NCI-H187 (cell line): Measurements from ENCODE around the gene NKTR.

Experiments used
- DNase-seq, 2 experiments: peaks; one replicate each; lab custom pipeline; 2025; lab: John Stamatoyannopoulos, UW

Gene NKTR

DNA sequence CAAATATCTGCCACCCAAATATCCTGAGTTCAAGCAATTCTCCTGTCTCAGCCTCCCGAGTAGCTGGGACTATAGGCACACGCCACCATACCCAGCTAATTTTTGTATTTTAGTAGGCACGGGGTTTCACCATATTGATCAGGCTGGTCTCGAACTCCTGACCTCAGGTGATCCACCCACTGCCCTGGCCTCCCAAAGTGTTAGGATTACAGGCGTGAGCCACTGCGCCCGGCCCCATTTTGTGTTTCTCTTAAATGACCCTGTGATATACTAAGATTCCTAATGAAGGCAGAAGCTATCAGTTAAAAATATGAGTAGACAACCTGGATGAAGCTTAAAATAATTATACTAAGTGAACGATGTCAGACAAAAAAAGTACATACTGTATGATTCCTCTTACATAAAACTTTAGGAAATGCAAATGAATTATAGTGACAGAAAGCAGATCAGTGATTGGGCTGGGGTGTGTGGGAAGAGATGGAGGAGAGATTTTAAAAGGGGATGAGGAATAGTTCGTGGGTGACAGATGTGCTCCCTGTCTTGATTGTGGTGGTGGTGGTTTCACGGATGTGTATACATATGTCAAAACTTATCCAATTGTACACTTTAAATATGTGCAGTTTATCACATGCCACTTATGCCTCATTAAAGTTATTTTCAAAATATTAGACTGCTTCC is 81.0 kb downstream of the NKTR start:
- DNase-seq = no peak

DNA sequence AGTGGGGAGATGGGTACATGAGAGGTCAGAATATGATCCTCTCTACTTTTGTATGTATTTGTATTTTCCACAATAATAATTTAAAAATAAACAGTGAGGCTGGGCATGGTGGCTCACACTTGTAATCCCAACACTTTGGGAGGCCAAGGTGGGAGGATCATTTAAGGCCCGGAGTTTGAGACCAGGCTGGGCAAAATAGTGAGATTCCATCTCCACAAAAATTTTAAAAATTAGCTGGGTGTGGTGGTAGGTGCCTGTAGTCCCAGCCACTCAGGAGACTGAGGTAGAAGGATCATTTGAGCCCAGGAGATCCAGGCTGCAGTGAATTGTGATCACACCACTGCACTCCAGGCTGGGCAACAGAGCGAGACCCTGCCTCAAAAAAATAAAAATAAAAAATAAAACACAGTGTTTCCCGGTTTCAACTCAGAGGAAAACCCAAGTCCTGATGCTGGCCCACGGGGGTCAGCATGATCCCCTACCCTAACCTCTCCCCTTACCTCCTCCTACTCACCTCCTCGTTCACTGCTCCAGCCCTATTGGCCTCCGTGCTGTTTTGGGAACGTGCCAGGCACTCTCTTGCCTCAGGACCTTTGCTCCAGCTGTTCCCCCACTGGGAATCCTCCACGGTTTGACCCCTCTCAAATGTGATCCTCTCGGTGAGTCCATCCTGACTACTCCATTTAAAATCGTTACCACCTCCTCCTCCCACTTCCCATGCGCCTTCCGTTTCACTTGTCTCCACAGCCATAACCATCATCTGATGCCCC is 82.0 kb downstream of the NKTR start:
- DNase-seq = no peak

DNA sequence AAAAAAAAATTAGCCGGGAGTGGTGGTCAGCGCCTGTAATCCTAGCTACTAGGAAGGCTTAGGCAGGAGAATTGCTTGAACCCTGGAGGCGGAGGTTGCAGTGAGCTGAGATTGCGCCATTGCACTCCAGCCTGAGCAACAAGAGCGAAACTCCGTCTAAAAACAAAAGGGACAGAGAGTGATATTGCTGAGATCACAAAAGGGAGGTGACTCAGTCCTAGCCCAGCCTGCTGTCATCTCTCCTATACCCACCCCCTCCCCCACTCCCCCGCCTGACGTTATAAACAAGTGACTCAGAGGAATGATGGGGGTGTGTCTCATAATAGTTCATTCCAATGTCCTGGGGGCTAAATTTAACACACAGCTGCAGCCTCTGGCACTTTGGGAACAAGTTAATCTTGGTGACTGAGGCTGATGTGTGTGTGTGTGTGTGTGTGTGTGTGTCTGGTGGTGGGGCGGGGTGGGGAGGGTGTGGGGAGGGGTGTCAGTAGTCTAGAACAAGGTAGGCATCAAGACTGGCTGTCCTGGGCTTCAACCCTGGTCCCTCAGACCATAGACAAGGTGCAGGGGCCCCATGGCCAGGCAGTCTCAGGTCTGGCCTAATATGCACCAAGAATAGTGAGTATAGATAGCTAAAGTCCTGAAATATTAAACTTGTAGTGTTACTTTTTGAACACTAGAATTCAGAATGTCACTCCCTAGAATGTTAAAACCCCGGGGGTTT is 83.6 kb downstream of the NKTR start:
- DNase-seq = no peak

DNA sequence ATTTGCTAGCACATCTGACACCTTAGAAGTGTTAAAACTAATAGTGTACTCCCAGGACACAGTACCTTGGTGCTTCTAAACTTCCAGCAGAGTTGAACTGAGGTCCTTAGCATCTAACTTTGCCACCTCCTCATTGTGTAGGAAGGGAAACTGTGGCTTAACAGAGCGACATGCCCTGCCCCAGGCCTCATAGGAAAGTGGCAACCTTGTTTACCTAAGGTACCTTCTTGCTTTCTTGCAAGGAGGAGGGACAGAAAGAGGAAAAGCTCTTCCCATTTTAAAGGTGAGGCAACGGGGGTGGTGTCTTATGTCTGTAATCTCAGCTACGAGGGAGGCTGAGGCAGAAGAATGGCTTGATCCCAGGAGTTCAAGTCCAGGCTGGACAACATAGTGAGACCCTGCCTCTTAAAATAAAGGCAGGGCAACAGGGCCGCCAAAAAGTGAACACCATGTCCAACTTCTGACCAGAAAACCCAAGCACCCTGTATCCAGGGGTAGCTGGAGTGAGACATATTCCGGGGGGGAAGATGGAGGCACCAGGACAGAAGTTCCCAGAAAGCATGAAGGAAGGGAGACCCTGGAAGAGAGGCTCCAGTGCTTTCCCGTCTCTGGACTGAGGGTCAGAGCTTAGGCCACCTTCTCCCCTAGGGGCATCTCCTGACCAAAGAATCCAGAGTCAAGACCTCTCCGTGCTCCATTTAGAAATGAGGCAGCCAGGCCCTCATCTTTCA is 84.3 kb downstream of the NKTR start:
- DNase-seq = no peak

DNA sequence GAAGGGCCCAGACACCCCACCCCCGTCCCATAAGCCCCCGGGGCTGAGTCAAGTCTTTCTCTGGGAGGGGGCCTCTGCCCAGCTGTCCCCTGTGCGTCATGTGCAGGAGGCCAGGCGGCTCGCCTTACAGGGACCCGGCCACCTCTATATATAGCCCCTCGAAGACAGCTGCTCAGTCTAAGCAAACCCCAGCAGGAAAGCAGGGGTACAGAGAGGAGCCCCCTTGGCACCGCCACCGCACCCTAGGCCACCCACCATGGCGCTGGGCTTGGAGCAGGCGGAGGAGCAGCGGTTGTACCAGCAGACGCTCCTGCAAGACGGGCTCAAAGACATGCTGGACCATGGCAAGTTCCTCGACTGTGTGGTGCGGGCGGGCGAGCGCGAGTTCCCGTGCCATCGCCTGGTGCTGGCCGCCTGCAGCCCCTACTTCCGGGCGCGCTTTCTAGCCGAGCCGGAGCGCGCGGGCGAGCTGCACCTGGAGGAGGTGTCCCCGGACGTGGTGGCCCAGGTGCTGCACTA is 84.9 kb downstream of the NKTR start, which contains the start of gene KLHL40:
TSS of gene KLHL40 (plus strand) at position 175 of the 519 bp plus-strand sequence. CDS start at position 257, 82 bp downstream.
- no peak for DNase-seq

DNA sequence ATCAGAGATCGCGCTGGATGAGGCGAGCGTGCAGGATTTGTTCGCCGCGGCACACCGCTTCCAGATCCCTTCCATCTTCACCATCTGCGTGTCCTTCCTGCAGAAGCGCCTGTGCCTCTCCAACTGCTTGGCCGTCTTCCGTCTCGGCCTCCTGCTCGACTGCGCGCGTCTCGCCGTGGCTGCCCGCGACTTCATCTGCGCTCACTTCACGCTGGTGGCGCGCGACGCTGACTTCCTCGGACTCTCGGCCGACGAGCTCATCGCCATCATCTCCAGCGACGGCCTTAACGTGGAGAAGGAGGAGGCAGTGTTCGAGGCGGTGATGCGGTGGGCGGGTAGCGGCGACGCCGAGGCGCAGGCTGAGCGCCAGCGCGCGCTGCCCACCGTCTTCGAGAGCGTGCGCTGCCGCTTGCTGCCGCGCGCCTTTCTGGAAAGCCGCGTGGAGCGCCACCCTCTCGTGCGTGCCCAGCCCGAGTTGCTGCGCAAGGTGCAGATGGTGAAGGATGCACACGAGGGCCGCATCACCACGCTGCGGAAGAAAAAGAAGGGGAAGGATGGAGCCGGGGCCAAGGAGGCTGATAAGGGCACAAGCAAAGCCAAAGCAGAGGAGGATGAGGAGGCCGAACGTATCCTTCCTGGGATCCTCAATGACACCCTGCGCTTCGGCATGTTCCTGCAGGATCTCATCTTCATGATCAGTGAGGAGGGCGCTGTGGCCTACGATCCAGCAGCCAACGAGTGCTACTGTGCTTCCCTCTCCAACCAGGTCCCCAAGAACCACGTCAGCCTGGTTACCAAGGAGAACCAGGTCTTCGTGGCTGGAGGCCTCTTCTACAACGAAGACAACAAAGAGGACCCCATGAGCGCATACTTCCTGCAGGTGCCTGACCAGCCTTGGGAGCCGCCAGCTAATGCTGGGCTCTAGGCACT is 85.7 kb downstream of the NKTR start:
- no peak for DNase-seq

DNA sequence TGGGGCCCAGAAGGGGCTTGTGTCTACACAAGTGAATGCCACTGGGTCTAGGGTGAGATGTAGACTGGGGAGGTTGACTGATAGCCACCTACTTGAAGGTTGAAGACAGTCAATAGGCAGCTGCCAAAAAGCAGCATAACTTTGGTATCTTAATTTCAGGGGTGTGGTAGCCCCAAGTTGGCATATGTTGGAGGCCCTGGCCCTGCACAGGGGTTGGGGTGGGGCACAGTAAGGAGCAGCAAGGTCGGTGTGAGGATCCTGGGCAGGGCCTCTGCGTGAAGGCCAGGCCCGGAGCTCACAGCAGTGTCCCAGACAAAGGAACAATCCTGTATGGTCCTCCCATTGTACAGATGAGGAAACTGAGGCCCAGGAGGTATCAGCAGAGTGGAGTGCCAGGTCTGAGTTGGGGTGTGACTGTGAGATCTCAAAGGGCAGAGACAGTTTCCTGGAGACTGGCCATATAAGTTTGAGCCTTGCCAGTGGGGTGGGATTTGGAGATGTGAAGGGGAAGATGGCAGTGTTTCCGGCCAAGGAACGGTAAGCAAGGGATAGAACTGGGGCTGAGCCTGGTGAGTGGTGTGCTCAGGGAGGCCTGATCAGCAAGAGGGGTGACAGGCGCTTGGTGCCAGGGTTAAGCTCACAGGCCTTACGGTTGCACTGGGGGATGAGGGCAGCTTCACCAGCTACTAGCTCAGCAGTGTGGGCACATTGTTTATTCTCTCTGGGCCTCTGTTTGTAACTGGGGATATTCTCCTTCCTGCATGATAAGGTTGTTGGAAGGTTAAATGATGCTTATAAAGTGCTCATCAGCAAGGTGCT is 86.6 kb downstream of the NKTR start:
- no peak for DNase-seq

DNA sequence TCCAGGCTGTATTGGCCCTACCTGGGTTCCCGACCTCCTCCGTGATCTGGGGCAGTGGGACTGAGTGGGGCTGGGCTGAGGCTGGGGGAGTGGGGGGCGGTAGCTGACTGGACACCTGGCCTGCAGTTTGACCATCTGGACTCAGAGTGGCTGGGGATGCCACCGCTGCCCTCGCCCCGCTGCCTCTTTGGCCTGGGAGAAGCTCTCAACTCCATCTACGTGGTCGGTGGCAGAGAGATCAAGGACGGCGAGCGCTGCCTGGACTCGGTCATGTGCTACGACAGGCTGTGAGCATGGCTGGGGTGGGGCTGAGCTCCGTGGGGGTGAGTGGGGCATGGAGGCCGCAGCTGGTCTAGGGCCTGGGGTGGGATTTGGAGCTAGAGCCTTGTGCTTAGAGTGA is 87.5 kb downstream of the NKTR start:
- DNase-seq = no peak

DNA sequence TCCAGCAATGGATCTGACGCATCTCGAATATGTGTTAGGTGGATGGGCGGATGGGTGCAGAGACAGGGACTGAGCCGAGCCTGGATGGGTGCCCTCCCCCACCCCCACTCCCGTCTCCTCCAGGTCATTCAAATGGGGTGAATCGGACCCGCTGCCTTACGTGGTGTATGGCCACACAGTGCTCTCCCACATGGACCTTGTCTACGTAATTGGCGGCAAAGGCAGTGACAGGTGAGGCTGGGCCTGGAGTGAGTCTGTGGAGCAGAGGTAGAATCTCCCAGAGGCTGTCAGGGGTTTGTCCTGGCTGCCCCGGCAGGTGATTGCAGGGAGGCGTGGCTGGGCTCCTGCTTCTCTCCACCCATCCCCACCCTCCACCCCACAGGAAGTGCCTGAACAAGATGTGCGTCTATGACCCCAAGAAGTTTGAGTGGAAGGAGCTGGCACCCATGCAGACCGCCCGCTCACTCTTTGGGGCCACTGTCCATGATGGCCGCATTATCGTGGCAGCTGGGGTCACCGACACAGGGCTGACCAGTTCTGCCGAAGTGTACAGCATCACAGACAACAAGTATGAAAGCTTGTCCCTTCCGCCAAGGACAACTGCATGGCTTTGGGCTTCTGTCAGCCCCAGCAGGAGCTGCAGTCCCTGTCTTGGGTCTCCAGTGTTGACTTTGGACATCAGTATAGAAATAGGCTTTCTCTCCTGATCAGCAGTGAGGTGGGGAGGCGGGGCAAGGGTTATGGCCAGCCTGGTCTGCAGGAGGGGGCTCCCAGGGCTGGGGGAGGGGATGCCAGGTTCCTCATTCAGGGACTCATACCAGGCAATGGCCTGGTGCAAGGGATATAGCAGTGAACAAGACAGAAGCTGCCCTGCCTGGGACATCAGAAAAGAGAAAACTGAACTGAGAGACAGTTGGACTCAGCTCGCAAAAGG is 88.3 kb downstream of the NKTR start:
- no peak for DNase-seq

DNA sequence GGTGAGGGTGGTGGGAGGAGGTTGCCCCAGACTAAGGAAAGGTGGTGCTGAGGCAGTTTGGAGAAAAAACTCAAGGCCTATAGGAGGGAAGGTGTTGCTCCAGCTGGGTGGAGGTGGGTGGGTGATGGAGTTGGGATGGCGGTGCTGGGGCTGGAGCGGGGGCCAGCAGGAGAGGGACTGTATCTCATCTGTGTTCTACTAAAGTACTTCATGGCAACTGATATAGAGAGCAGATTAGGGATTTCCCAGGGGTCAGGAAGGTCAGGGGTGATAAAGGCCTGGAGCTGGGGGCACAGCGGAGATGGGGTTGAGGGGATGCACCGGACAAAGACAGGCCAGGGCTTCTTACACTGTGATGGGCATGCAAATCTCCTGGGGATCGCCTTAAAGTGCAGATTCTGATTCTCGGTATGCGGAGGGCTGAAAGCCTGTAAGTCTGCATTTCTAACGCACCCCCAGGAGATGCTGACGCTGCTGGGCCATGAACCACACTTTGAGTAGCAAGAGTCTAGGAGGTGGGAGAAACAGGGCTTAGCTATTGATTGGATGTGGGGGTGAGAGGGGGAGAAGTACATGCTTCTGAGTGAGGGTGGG is 89.0 kb downstream of the NKTR start:
- DNase-seq = no peak

DNA sequence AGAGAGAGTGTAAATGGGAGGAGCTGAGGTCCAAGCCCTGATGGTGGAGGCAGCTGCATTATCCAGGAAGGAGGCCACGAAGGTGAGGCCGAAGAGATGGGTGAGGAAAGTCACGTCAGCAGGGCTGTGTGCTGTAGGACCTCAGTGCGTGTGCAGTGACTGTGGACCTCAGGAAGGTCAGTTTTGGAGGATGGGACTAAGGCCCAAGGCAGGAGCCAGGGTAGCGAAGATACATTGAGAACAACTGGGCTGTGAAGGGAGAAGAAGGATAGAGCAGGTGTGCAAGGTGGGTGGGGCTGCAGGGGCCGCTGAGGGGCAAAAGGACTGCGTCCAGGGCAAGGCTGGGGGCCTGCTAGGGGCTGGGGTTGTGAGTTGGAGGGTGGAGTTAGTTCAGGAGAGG is 89.7 kb downstream of the NKTR start:
- no peak for DNase-seq

DNA sequence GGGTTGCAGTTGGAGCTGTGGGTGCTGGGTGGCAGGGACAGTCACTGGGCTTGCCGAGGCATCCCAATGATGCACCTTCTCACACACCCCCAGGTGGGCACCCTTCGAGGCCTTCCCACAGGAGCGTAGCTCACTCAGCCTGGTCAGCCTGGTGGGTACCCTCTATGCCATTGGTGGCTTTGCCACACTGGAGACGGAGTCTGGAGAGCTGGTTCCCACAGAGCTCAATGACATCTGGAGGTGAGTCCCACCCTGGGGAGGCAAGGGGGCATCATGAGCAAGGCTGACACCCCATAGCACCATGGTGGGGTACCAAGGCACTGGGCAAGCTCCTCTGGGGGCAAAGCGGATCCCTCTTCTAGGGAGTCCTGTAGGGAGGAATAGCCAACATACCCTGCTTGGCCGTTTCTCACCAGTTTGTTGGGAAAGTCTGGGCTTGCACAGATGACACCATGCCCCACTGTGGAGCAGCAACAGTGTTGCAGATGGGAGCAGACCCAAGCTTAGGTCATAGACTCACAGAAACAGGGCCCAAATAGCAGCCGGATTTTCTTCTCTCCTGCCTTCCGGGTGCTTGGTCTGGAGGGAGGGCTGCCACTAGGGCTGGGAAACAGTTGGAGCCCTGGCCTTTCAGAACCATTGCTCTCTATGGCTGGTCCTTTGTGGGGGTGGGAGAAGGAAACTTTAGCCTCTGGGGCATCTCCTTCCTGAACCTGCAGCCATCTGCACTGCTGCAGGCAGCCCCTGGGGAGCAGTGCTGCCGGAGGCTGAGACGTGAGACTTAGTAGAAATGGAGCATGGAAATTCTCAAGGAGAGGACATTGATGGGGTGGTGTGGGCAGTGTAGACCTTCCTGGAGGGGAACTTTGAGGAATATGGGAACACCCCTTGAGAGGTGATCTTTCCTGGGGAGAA is 90.5 kb downstream of the NKTR start:
- no peak for DNase-seq

DNA sequence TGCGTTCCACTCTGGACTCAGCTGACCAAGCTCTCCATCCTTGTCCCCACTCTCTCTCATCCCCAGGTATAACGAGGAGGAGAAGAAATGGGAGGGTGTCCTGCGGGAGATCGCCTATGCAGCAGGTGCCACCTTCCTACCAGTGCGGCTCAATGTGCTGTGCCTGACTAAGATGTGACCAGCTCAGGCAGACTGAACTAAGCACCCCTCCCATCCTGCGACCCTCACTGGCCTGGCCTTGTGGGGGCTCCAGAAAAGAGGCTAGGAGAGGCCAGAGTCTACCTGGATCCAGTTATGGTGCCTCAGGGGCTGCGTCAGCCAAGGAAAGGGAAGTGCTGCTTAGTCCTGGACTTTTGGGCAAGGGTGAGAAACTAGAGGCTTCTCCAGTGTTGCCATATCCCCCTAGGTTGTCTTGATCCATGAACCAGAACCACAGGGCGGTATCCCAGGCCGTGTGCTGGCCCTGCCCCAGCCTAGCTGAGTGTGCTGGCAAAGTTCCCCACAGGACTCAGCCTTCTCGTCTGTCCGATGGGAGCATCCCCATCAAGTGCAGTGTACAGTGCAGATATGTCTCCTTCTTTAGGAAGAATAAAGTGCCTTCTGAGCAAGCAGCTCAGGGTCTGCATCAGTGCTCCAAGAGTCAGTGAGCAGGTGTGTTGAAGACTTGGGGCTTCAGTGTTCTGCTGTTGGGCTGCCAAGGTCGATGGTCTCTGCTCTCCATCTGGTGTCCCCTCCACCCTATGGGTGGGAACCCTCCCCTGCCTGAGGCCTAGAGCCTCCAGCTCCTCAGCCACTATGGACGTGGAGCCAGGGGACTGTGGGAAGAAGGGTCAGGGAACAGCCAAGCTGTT is 91.6 kb downstream of the NKTR start:
- DNase-seq = no peak

DNA sequence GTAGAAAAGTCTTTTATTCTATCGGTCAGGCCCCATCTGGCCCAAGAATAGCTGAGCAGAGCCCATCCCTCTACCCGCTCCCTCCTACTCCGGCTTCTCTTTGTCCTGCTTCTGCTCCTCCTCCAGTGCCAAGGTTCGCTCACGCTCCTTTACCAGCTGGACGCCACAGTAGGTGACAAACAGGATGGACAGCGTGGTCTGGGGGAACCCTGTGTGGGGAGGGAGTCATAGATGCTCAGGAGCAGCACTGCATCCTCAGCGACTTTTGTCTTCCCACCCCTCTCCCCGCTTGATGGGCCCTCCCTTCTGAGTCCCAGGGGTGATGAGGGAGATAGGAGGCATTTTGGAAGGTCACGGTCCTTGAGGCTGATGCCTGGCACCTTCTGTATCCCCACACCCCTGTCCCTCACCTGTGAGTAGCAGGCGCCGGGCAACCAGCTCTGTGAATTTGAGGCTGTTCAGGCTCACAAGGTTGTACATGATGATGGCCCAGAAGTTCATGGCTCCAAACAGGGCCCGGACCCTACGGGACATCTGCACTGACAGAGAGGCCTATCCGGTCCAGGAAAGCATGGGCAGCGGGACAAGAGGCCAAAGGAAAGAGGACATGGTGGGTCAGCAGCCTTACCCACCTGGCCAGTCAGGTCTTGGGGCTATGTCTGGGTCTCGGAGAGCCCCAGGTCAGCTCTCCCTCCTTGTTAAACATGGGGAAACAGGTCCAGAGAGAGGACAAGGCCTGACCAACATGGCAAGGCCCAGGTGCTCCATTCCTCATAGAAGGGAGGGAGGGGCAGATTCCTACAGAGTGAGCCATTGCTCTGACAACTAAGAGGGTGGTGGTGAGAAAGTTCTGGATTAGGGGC is 92.4 kb downstream of the NKTR start:
- no peak for DNase-seq

DNA sequence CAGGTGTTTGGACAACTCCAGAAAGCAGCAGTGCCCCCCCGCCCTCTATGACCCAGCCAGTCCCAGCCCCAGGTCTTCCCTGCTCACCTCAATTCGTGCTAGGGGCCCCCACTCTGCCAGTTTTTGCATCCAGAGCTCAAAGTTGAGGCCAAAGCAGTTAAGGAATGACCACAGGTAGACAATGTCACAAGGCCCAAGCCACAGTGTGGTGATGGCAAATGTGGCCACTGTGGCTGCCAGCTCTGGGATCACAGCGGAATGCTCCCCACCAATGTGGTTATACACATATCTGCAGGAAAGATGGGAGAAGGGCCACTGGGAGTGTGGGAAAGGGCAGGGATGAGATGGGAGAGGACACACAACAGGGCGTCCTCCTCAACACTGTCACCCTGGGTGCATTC is 93.0 kb downstream of the NKTR start:
- DNase-seq = no peak
